WTC11 (cell line): ENCODE measurements around the gene RPS6KC1. TPM values are rescaled to one million over a fixed set of nuclear protein-coding genes. Genes with fewer than 3 reads are reported as not detected.
"Not testable (repeated sequence)": the region's sequence is repeated elsewhere in the genome, so short reads cannot be mapped to it uniquely, and the experiment has no call there.

Experiments used
- ATAC-seq: fragments of 200-7000 bp; cut with Tn5 transposase; 2 replicates; pipeline ENCODE4 v1.10.0; 2021; ENCODE audit warnings: mild to moderate bottlenecking, moderate library complexity
- CTCF ChIA-PET: fragments of 300-600 bp; sonication (Branson Sonifier 250); formaldehyde crosslinking; loops from one replicate; lab custom pipeline; 2021; ENCODE audit warnings: antibody characterized with exemption; lab: Charles Lee
- POLR2A ChIA-PET: fragments of 350-600 bp; sonication (Branson Sonifier 250); formaldehyde crosslinking; loops from one replicate; lab custom pipeline; 2021; ENCODE audit warnings: antibody characterized with exemption; lab: Charles Lee
- DNase-seq: peaks from one replicate; pipeline ENCODE4 v3.0.0; 2021; ENCODE audit warnings: low spot score
- H3K27ac Mint-ChIP-seq: 2 replicates; pipeline ENCODE4 v1.8.0; 2021; ENCODE audit warnings: mixed read lengths
- H3K27me3 Mint-ChIP-seq: 2 replicates; pipeline ENCODE4 v1.8.0; 2021; ENCODE audit warnings: low read depth, mild to moderate bottlenecking, moderate library complexity, mixed read lengths
- H3K36me3 Mint-ChIP-seq: 2 replicates; pipeline ENCODE4 v1.8.0; 2021; ENCODE audit warnings: mixed read lengths
- H3K4me1 Mint-ChIP-seq: 2 replicates; pipeline ENCODE4 v1.8.0; 2022; ENCODE audit warnings: mixed read lengths
- H3K4me3 Mint-ChIP-seq: 2 replicates; pipeline ENCODE4 v1.8.0; 2021; ENCODE audit warnings: mild to moderate bottlenecking, moderate library complexity, mixed read lengths
- H3K9me3 Mint-ChIP-seq: 2 replicates; pipeline ENCODE4 v1.8.0; 2021; ENCODE audit warnings: mixed read lengths
- ATF2 ChIP-seq: sonication (generic); formaldehyde crosslinking; IDR thresholded peaks from 2 replicates; pipeline ENCODE4 v1.8.1; 2022; ENCODE audit warnings: low read depth, missing genetic modification reagents, borderline replicate concordance
- ATF6 ChIP-seq: sonication (generic); formaldehyde crosslinking; IDR thresholded peaks from 2 replicates; pipeline ENCODE4 v1.8.1; 2023; ENCODE audit warnings: mild to moderate bottlenecking, missing genetic modification reagents
- ELF4 ChIP-seq: sonication (generic); formaldehyde crosslinking; IDR thresholded peaks from 2 replicates; pipeline ENCODE4 v1.8.1; 2022; ENCODE audit warnings: low read depth, mild to moderate bottlenecking, moderate library complexity, missing genetic modification reagents
- ERG ChIP-seq: fragments of 250-450 bp; sonication (Bioruptor Pico); IDR thresholded peaks from 2 replicates; pipeline ENCODE4 v1.8.0; 2021; ENCODE audit warnings: mild to moderate bottlenecking
- FOXP1 ChIP-seq: sonication (generic); formaldehyde crosslinking; IDR thresholded peaks from 2 replicates; pipeline ENCODE4 v1.8.0; 2022; ENCODE audit warnings: missing genetic modification reagents, mild to moderate bottlenecking, moderate library complexity, borderline replicate concordance
- GTF2I ChIP-seq: fragments of 250-450 bp; sonication (Bioruptor Pico); conservative IDR thresholded peaks from 2 replicates; pipeline ENCODE4 v1.4.0; 2021; ENCODE audit warnings: mild to moderate bottlenecking
- IRF1 ChIP-seq: sonication (generic); formaldehyde crosslinking; IDR thresholded peaks from 2 replicates; pipeline ENCODE4 v1.8.0; 2023; ENCODE audit warnings: missing genetic modification reagents
- PRRX2 ChIP-seq: fragments of 250-450 bp; sonication (Bioruptor Pico); IDR thresholded peaks from 2 replicates; pipeline ENCODE4 v1.8.0; 2021; ENCODE audit warnings: mild to moderate bottlenecking
- RELA ChIP-seq: sonication (generic); formaldehyde crosslinking; IDR thresholded peaks from 2 replicates; pipeline ENCODE4 v1.8.1; 2022; ENCODE audit warnings: missing genetic modification reagents, mild to moderate bottlenecking, borderline replicate concordance
- TP53 ChIP-seq: sonication (generic); formaldehyde crosslinking; IDR thresholded peaks from 2 replicates; pipeline ENCODE4 v1.8.1; 2023; ENCODE audit warnings: mild to moderate bottlenecking, missing genetic modification reagents
- USF2 ChIP-seq: sonication (generic); formaldehyde crosslinking; IDR thresholded peaks from 2 replicates; pipeline ENCODE4 v1.8.1; 2023; ENCODE audit warnings: mild to moderate bottlenecking, missing genetic modification reagents, moderate library complexity
- ZNF281 ChIP-seq: sonication (generic); formaldehyde crosslinking; IDR thresholded peaks from 2 replicates; pipeline ENCODE4 v1.8.0; 2023; ENCODE audit warnings: mild to moderate bottlenecking, missing genetic modification reagents
- ZNF671 ChIP-seq: fragments of 250-450 bp; sonication (Bioruptor Pico); IDR thresholded peaks from 2 replicates; pipeline ENCODE4 v1.8.0; 2021; ENCODE audit warnings: mild to moderate bottlenecking
- ZSCAN18 ChIP-seq: fragments of 250-450 bp; sonication (Bioruptor Pico); IDR thresholded peaks from 2 replicates; pipeline ENCODE4 v2.1.2; 2022; ENCODE audit warnings: mild to moderate bottlenecking, moderate library complexity
- total RNA-seq: library from RNA; stranded (reverse); gene quantifications from 3 replicates; pipeline ENCODE4 v1.2.3, GENCODE V29; 2021

RPS6KC1 gene
- total RNA-seq, 1 experiment from 2014 or later: 17.4 TPM

- ATAC-seq, H3K4me3 Mint-ChIP-seq, H3K27me3 Mint-ChIP-seq, H3K9me3 Mint-ChIP-seq, DNase-seq, H3K36me3 Mint-ChIP-seq, H3K27ac Mint-ChIP-seq, POLR2A ChIA-PET: not testable (repeated sequence)
- H3K4me1 Mint-ChIP-seq: peaks cover 32% of the 10 kb centered on the region
- CTCF ChIA-PET: interaction anchor here (0.6 kb wide), 1 partner anchor 230 kb away, joined by 4 read pairs; no protein-coding TSS in a partner anchor
Measured at GRCh38 chr1:213045321-213046226, 5.5 kb upstream of the RPS6KC1 start.

GRCh38 chr1:213049232-213049631 lies 1.8 kb upstream of the RPS6KC1 start:
- H3K27ac Mint-ChIP-seq: no peak overlapping the region
- TF ChIP-seq IRF1 (CRISPR knock-in tag) (no peak), RELA (CRISPR knock-in tag) (no peak), TP53 (no peak), ATF6 (CRISPR knock-in tag) (no peak), FOXP1 (CRISPR knock-in tag) (no peak), USF2 (CRISPR knock-in tag) (no peak)
- TF ChIP-seq, all 79 proteins: peak for 0

GRCh38 chr1:213050745-213051126 lies 305 bp upstream of the RPS6KC1 start:
- Mint-ChIP-seq H3K9me3 (peaks cover 9% of the 10 kb centered on the region), H3K4me1 (peaks cover 27% of the 10 kb centered on the region), H3K4me3 (peak overlapping the region; percentile 97), H3K27me3 (no peaks in the 10 kb centered on the region), H3K36me3 (peaks cover 2% of the 10 kb centered on the region; the same call in 1 of the 2 replicates), H3K27ac (peak overlapping the region; percentile 81)
- ChIA-PET CTCF (interaction anchor here (1.3 kb wide), 1 partner anchor 301 kb away, joined by 5 read pairs; no protein-coding TSS in a partner anchor), POLR2A (no interaction called here)
- peak; percentile 21; the same call in 1 of the 2 replicates for ATAC-seq
- DNase-seq: no peak
- TF ChIP-seq IRF1 (CRISPR knock-in tag): no peak
- no peak for TF ChIP-seq ATF6 (CRISPR knock-in tag)
- TF ChIP-seq ERG (CRISPR knock-in tag): no peak
- no peak for TF ChIP-seq ZNF281 (CRISPR knock-in tag)
- no peak for TF ChIP-seq ATF2 (CRISPR knock-in tag)
- TF ChIP-seq PRRX2 (CRISPR knock-in tag): 0 out of 2 replicates have a peak, but pooled peaks have one; percentile 10
- 0 out of 2 replicates have a peak, but pooled peaks have one; percentile 26 for TF ChIP-seq GTF2I (CRISPR knock-in tag)
- no peak for TF ChIP-seq ZSCAN18 (CRISPR knock-in tag)
- no peak for TF ChIP-seq ZNF671
- no peak for TF ChIP-seq ELF4

More at GRCh38 chr1:213049232-213049631, 1.8 kb upstream of the RPS6KC1 start:
- Mint-ChIP-seq H3K4me3 (no peak overlapping the region), H3K9me3 (peaks cover 9% of the 10 kb centered on the region), H3K4me1 (peaks cover 28% of the 10 kb centered on the region), H3K27me3 (no peaks in the 10 kb centered on the region), H3K36me3 (peaks cover 2% of the 10 kb centered on the region; the same call in 1 of the 2 replicates)
- ATAC-seq: no peak
- CTCF ChIA-PET: interaction anchor here (0.6 kb wide), 1 partner anchor 299 kb away, joined by 3 read pairs; no protein-coding TSS in a partner anchor
- DNase-seq: no peak
- POLR2A ChIA-PET: no interaction called here
